ENCODE measurements around the gene CGNL1. TPM values are rescaled to one million over a fixed set of nuclear protein-coding genes. Genes with fewer than 3 reads are reported as not detected.

Gene CGNL1
- 3.7 and 4.0 TPM in 2 replicates for total RNA-seq
- polyA plus RNA-seq (2012): 11.0 TPM

- no peak for DNase-seq (ENCODE audit: low read depth)
Observed at GRCh38 chr15:57375827-57376695, at the start of gene CGNL1. CGNL1 (plus strand) TSS chr15:57376505; CDS start chr15:57438000, 61,495 bp downstream.

- DNase-seq (ENCODE audit: low read depth): peak; percentile 98
Observed at GRCh38 chr15:57327985-57328471, 48.3 kb upstream of the CGNL1 start.

- DNase-seq (ENCODE audit: low read depth): no peak
Observed at GRCh38 chr15:57328479-57328878, 47.8 kb upstream of the CGNL1 start.

- peak; percentile 43 for DNase-seq (ENCODE audit: low read depth)
Observed at GRCh38 chr15:57328897-57329296, 47.4 kb upstream of the CGNL1 start.

- DNase-seq (ENCODE audit: low read depth): no peak
Observed at GRCh38 chr15:57329582-57330367, 46.5 kb upstream of the CGNL1 start.

- no peak for DNase-seq (ENCODE audit: low read depth)
Observed at GRCh38 chr15:57330619-57331340, 45.5 kb upstream of the CGNL1 start.

- no peak for DNase-seq (ENCODE audit: low read depth)
Observed at GRCh38 chr15:57332326-57332725, 44.0 kb upstream of the CGNL1 start.

GRCh38 chr15:57333487-57333886 is 42.8 kb upstream of the CGNL1 start:
- no peak for DNase-seq (ENCODE audit: low read depth)

- no peak for DNase-seq (ENCODE audit: low read depth)
Observed at GRCh38 chr15:57334257-57334656, 42.0 kb upstream of the CGNL1 start.

- DNase-seq (ENCODE audit: low read depth): peak; percentile 49
Observed at GRCh38 chr15:57335293-57335715, 41.0 kb upstream of the CGNL1 start.

- peak; percentile 55 for DNase-seq (ENCODE audit: low read depth)
Observed at GRCh38 chr15:57335719-57336118, 40.6 kb upstream of the CGNL1 start.

GRCh38 chr15:57337868-57338411 is 38.4 kb upstream of the CGNL1 start:
- DNase-seq (ENCODE audit: low read depth): peak; percentile 70

GRCh38 chr15:57339321-57339720 is 37.0 kb upstream of the CGNL1 start:
- no peak for DNase-seq (ENCODE audit: low read depth)

- peak; percentile 71 for DNase-seq (ENCODE audit: low read depth)
Observed at GRCh38 chr15:57340682-57341259, 35.5 kb upstream of the CGNL1 start.

- no peak for DNase-seq (ENCODE audit: low read depth)
Observed at GRCh38 chr15:57343048-57343447, 33.3 kb upstream of the CGNL1 start.

GRCh38 chr15:57343498-57343897 is 32.8 kb upstream of the CGNL1 start:
- DNase-seq (ENCODE audit: low read depth): no peak

- no peak for DNase-seq (ENCODE audit: low read depth)
Observed at GRCh38 chr15:57344282-57344681, 32.0 kb upstream of the CGNL1 start.

- no peak for DNase-seq (ENCODE audit: low read depth)
Observed at GRCh38 chr15:57345584-57345983, 30.7 kb upstream of the CGNL1 start.

GRCh38 chr15:57348081-57348480 is 28.2 kb upstream of the CGNL1 start:
- DNase-seq (ENCODE audit: low read depth): no peak

GRCh38 chr15:57352535-57353316 is 23.6 kb upstream of the CGNL1 start:
- DNase-seq (ENCODE audit: low read depth): no peak

All from myocyte (in vitro differentiated cells).